ENCODE data around the gene RRAS.

- no peak for TF ChIP-seq EZH2 (IDR thresholded peaks at IDR 0.05)
- no peak for TF ChIP-seq POLR2AphosphoS5 (IDR thresholded peaks at IDR 0.05; ENCODE audit: borderline replicate concordance, low read depth, low read length)
Observed at GRCh38 chr19:49601482-49602038, 38.4 kb downstream of the RRAS start.
